GM12872 (cell line): ENCODE measurements around the gene SLC25A21.
A peak's percentile ranks its signal among the peaks of the same experiment; 100 is the strongest.

Experiments
- TF ChIP-seq, protein P1 (sequence below): IDR thresholded peaks from 3 replicates; pipeline ENCODE4 v1.5.1; 2011; ENCODE audit warnings: low read depth, mild to moderate bottlenecking, low read length, moderate library complexity; ENCODE audit not compliant: insufficient read depth

SLC25A21 gene

DNA sequence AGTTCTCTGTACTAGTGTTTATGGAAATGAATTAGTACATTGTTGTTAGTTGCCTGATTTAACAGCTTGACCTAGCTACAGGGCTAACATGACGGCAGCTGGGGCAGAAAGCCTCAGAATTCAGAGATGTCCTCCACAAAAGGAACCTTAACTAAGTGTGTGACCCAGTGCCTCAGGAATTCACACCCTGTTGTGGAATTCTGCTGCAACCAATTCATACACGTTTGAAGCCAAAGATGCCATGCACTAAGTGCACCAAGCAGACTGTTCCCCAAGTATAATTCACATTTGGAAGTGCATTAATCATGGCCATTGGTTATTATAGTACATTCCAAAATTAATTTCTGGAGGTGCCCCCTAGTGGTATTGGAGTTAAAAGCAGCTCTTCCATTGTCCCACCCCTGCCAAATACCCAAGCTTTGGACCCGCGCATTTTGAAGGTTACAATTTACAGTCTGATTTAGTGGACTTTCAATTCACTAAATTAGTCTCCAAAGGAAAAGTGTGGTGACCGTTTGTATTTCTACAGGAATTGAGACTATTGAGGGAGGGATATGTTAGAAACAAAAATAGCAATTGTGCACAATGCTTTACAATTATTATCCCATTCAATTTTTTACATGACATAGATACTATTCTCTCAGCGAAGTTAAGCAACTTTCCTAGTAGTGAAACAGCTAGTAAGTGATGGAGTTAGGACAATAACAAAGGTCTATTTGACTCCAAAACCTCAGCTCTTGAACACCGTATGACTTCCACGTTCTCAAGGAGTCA is 424.8 kb downstream of the SLC25A21 start:
- TF ChIP-seq, protein P1, sequence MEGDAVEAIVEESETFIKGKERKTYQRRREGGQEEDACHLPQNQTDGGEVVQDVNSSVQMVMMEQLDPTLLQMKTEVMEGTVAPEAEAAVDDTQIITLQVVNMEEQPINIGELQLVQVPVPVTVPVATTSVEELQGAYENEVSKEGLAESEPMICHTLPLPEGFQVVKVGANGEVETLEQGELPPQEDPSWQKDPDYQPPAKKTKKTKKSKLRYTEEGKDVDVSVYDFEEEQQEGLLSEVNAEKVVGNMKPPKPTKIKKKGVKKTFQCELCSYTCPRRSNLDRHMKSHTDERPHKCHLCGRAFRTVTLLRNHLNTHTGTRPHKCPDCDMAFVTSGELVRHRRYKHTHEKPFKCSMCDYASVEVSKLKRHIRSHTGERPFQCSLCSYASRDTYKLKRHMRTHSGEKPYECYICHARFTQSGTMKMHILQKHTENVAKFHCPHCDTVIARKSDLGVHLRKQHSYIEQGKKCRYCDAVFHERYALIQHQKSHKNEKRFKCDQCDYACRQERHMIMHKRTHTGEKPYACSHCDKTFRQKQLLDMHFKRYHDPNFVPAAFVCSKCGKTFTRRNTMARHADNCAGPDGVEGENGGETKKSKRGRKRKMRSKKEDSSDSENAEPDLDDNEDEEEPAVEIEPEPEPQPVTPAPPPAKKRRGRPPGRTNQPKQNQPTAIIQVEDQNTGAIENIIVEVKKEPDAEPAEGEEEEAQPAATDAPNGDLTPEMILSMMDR = peak; percentile 53

DNA sequence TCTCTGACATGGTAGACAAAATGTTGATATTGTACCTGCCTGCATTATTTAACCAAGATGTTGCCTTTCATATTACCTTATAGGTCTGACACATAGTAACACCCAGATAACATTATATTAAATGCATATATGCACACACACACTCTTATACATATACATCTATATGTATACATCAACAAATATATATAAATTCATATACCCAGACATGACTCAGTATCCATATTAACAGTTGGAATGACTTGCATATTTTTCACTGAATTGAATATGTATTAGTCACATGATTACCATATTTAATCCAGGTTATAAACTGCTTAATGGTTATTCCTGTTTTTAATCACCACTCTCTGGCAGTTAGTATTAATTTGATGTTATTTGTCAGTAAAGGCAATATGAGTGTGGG is 425.5 kb downstream of the SLC25A21 start:
- TF ChIP-seq, protein P1 = no peak

DNA sequence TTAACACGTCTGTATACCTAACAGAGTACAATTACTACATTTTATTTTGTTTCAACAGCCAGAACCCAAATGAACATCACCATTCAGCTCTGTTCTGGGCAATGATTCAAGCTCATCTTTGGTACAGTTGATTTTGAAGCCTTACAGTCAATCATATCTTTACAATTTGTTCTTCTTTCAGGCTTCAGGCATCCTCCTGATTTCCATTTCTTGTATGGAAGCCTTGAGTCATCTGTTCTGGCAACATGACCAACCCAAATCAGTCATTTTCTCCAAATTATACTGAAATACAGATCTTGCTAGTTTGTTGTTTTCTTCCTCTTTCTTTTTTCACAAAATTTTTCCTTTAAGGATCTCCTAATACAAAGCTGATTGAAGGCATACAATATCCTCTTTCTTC is 430.5 kb downstream of the SLC25A21 start:
- TF ChIP-seq, protein P1 = no peak

DNA sequence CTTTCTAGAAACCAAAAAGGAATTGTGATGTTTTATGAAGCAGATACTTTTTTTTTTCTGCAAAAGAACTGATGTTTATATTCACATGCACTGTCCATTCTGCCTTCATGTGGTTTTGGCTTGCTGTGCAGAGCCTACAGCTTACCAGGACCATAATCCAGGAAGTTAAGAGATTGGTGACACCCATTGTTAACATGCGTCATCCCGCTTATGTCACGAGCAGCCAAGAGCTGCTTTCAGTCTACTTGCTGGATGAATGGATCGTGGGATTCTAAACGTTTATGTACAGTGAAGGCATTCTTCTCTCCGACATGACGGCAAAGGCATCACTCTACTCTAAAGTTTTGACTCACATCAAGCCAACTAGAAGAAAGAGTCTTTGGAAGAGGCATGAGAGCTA is 434.1 kb downstream of the SLC25A21 start:
- TF ChIP-seq, protein P1 = no peak

DNA sequence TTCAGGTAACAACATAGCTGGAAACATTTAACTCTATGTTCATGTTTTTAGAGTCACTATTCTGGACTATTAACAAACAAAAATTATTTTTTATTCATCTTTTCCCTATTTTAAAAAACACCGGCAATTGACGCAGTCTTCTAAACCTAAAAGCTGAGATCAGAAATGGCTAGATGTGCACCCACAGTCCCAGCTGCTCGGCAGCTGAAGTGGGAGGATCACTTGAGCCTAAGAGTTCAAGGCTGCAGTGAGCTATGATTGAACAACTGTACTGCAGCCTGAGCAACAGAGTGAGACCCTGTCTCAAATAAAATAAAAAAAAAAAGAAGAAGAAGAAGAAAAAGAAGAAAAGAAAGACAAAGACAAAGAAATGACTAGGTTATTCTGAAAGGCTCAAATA is 446.3 kb downstream of the SLC25A21 start:
- TF ChIP-seq, protein P1 = no peak

DNA sequence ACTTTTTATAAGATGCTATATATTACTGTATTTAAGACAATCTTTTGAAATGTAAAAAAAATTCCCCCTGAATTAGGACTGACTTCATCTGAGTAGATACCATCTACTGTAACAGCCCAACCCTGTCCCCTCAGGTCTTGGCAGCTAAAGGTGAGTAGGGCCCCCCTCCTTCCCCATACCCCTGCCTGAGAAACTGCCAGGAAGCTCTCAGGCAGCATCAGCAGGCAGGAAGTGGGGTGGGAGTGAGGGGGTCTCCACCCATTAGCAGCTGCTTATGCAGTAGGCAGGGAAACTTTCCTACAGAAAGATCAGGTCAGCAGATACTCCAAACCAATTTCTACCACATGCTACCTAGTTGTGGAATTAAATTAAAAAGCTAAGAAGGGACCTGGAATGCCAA is 448.2 kb downstream of the SLC25A21 start:
- TF ChIP-seq, protein P1 = no peak

DNA sequence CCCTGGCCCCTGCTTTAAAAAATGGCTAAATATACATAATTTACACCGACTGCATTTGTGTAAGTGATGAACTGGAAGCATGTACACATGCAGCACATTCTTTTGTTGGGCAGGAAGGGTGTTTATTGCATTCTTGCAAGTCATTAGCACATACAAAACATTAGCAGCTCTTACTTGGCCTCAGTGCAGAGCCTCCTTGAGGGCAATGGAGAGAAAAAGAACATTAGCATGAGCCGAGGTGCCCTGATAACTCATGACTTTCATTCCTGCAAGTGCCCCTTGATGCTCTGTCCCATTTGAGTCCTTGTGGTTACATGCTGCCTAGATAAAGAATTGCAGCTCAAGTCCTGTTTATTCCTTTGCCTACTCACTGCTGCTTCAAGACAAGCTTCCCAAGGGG is 448.9 kb downstream of the SLC25A21 start:
- TF ChIP-seq, protein P1 = no peak
